Measurements from ENCODE around the gene KRTAP12-3. TPM values are rescaled to one million over a fixed set of nuclear protein-coding genes. Genes with fewer than 3 reads are reported as not detected.

Gene KRTAP12-3
- polyA plus RNA-seq, 1 experiment, result not detected

DNA sequence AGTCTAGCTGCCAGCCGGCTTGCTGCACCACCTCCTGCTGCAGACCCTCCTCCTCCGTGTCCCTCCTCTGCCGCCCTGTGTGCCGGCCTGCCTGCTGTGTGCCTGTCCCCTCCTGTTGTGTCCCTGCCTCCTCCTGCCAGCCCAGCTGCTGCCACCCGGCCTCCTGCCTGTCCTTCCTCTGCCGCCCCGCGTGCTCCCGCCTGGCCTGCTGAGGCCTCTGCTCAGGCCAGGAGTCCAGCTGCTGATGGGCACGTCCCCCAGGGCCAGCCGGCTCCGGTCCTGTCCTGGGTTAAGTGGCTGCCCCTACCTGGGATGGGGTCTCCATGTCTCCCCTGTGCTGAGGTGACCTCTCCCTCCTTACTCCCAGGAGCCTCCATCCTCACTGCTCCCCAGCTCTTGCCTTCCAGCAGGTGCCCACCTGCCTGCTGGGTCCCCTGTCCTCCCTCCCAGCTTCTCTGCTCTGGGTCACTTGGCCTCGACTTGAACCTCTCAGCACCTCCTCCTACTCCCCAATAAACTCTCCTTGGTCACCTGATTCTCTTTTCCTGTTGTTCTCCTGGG, 45.0 kb upstream of the KRTAP12-3 start:
- POLR2A ChIA-PET, result no interaction called here
- Histone ChIP-seq H3K27me3 (ENCODE audit: control insufficient read depth, insufficient read depth, low read length) (no peaks in the 10 kb centered on the region), H3K4me3 (ENCODE audit: low read depth, low read length) (no peak overlapping the region), H3K36me3 (ENCODE audit: control insufficient read depth, insufficient read depth, low read length) (no peaks in the 10 kb centered on the region)
- TF ChIP-seq, protein P1, sequence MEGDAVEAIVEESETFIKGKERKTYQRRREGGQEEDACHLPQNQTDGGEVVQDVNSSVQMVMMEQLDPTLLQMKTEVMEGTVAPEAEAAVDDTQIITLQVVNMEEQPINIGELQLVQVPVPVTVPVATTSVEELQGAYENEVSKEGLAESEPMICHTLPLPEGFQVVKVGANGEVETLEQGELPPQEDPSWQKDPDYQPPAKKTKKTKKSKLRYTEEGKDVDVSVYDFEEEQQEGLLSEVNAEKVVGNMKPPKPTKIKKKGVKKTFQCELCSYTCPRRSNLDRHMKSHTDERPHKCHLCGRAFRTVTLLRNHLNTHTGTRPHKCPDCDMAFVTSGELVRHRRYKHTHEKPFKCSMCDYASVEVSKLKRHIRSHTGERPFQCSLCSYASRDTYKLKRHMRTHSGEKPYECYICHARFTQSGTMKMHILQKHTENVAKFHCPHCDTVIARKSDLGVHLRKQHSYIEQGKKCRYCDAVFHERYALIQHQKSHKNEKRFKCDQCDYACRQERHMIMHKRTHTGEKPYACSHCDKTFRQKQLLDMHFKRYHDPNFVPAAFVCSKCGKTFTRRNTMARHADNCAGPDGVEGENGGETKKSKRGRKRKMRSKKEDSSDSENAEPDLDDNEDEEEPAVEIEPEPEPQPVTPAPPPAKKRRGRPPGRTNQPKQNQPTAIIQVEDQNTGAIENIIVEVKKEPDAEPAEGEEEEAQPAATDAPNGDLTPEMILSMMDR (IDR thresholded peaks at IDR 0.05; ENCODE audit: insufficient read depth, low read depth, low read length), result no peak
- no peak for DNase-seq (ENCODE audit: low read depth)
- CTCF ChIA-PET, result no interaction called here

DNA sequence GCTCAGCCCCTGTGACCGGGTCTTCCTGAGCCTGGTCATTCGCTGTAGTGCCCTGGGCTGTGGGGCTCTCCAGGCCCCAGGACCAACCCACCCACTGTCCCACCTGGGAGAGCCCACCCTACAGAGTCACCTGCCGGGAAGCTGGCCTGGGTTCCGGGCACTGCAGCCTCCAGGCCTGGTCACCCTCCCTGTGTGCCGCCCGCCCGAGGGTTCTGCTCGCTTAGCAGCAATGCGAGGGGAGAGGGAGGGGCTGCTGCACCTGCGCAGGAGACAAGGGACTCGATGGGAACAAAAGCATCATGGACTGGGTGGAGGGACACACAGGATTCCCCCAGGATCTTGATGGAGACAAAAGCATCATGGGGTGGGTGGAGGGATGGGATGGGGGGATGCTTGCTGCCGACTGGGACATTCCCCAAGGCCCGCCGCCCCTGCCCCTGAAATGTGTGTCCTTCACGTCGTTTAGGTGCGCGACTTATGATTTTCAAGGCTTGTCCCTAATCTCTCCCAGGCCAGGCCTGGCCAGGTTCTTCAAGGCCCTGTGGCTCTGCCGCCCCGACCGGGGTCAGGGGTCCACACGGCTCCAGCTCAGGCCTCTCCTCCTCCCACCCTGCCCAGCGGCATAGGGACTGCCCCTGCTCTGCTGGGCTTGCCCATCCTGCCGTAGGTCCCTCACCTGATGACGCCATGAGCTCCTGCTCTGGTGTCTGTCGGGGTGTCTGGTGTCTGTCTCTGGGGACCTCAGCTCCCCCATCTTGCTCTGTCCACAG, 44.2 kb upstream of the KRTAP12-3 start:
- no peaks in the 10 kb centered on the region for H3K27me3 ChIP-seq (ENCODE audit: control insufficient read depth, insufficient read depth, low read length)
- ChIA-PET POLR2A (no interaction called here), CTCF (no interaction called here)
- TF ChIP-seq, protein P1 (IDR thresholded peaks at IDR 0.05; ENCODE audit: insufficient read depth, low read depth, low read length), result no peak
- no peak overlapping the region for H3K4me3 ChIP-seq (ENCODE audit: low read depth, low read length)
- H3K36me3 ChIP-seq (ENCODE audit: control insufficient read depth, insufficient read depth, low read length), result no peaks in the 10 kb centered on the region
- DNase-seq (ENCODE audit: low read depth), result no peak

GRCh38 chr21:44614161-44614631, 43.5 kb upstream of the KRTAP12-3 start:
- no peaks in the 10 kb centered on the region for H3K36me3 ChIP-seq (ENCODE audit: control insufficient read depth, insufficient read depth, low read length)
- CTCF ChIA-PET, result no interaction called here
- TF ChIP-seq, protein P1 (IDR thresholded peaks at IDR 0.05; ENCODE audit: insufficient read depth, low read depth, low read length), result no peak
- DNase-seq (ENCODE audit: low read depth), result no peak
- no peaks in the 10 kb centered on the region for H3K27me3 ChIP-seq (ENCODE audit: control insufficient read depth, insufficient read depth, low read length)
- H3K4me3 ChIP-seq (ENCODE audit: low read depth, low read length), result no peak overlapping the region
- POLR2A ChIA-PET, result no interaction called here

- TF ChIP-seq, protein P1 (IDR thresholded peaks at IDR 0.05; ENCODE audit: insufficient read depth, low read depth, low read length), result no peak
- H3K27me3 ChIP-seq (ENCODE audit: control insufficient read depth, insufficient read depth, low read length), result no peaks in the 10 kb centered on the region
- H3K4me3 ChIP-seq (ENCODE audit: low read depth, low read length), result no peak overlapping the region
- no peaks in the 10 kb centered on the region for H3K36me3 ChIP-seq (ENCODE audit: control insufficient read depth, insufficient read depth, low read length)
- DNase-seq (ENCODE audit: low read depth), result no peak
- CTCF ChIA-PET, result no interaction called here
- POLR2A ChIA-PET, result no interaction called here
Observed at GRCh38 chr21:44614961-44615391, 42.8 kb upstream of the KRTAP12-3 start.

GRCh38 chr21:44615466-44615865, 42.3 kb upstream of the KRTAP12-3 start:
- Histone ChIP-seq H3K27me3 (ENCODE audit: control insufficient read depth, insufficient read depth, low read length) (no peaks in the 10 kb centered on the region), H3K4me3 (ENCODE audit: low read depth, low read length) (no peak overlapping the region), H3K36me3 (ENCODE audit: control insufficient read depth, insufficient read depth, low read length) (no peaks in the 10 kb centered on the region)
- CTCF ChIA-PET, result no interaction called here
- no peak for DNase-seq (ENCODE audit: low read depth)
- TF ChIP-seq, protein P1 (IDR thresholded peaks at IDR 0.05; ENCODE audit: insufficient read depth, low read depth, low read length), result no peak
- POLR2A ChIA-PET, result no interaction called here
